Gastroesophageal sphincter (tissue), 3 donors: ENCODE results near the gene FGA.

Experiments
- CTCF ChIP-seq, 4 experiments: fragments of 200-600 bp in 2 of 4; fragments of 450-650 bp in 2 of 4; sonication (generic) in 1 of 4; IDR thresholded peaks; one replicate each; pipeline ENCODE4 v1.5.1; 2017 to 2019; ENCODE audit warnings: antibody characterized with exemption in 4 of 4, mild to moderate bottlenecking in 2 of 4, moderate library complexity in 2 of 4
- EP300 ChIP-seq: sonication (generic); formaldehyde crosslinking; IDR thresholded peaks from one replicate; pipeline ENCODE4 v1.6.1; 2017; ENCODE audit warnings: antibody characterized with exemption, mild to moderate bottlenecking

- TF ChIP-seq CTCF (IDR thresholded peaks at IDR 0.05), result no peak
- TF ChIP-seq EP300, result no peak
Observed at GRCh38 chr4:154593868-154594267, 3.3 kb upstream of the FGA start.
